Measurements from ENCODE around the gene CELF3.

The CELF3 gene

GRCh38 chr1:151703813-151704212, 12.8 kb downstream of the CELF3 start:
- Histone ChIP-seq H3K27me3 (replicated peaks) (no peaks in the 10 kb centered on the region), H3K36me3 (replicated peaks) (peaks cover 8% of the 10 kb centered on the region), H3K27ac (no peak overlapping the region), H3K4me3 (ENCODE audit: low read depth, low read length) (no peak overlapping the region)
- TF ChIP-seq CTCF (IDR thresholded peaks at IDR 0.05; ENCODE audit: low read depth, low read length, missing control alignments), result no peak
- no peak for DNase-seq
- in situ Hi-C loops (cut with HindIII; ENCODE audit: low pct_ligation_motif_present, low sequenced_read_pairs), result no loop called here

GRCh38 chr1:151702936-151703335, 13.7 kb downstream of the CELF3 start:
- Histone ChIP-seq H3K36me3 (replicated peaks) (peaks cover 8% of the 10 kb centered on the region), H3K4me3 (ENCODE audit: low read depth, low read length) (no peak overlapping the region), H3K27me3 (replicated peaks) (no peaks in the 10 kb centered on the region), H3K27ac (no peak overlapping the region)
- in situ Hi-C loops (cut with HindIII; ENCODE audit: low pct_ligation_motif_present, low sequenced_read_pairs), result no loop called here
- TF ChIP-seq CTCF (IDR thresholded peaks at IDR 0.05; ENCODE audit: low read depth, low read length, missing control alignments), result no peak
- no peak for DNase-seq

- DNase-seq, result no peak
- Histone ChIP-seq H3K4me3 (ENCODE audit: low read depth, low read length) (no peak overlapping the region), H3K36me3 (replicated peaks) (peaks cover 8% of the 10 kb centered on the region), H3K27ac (no peak overlapping the region), H3K27me3 (replicated peaks) (no peaks in the 10 kb centered on the region)
- TF ChIP-seq CTCF (IDR thresholded peaks at IDR 0.05; ENCODE audit: low read depth, low read length, missing control alignments), result no peak
- in situ Hi-C loops (cut with HindIII; ENCODE audit: low pct_ligation_motif_present, low sequenced_read_pairs), result no loop called here
These were observed 15.1 kb downstream of the CELF3 start for GRCh38 chr1:151701515-151701914.

- in situ Hi-C loops (cut with HindIII; ENCODE audit: low pct_ligation_motif_present, low sequenced_read_pairs), result no loop called here
- H3K4me3 ChIP-seq (ENCODE audit: low read depth, low read length), result no peak overlapping the region
- H3K36me3 ChIP-seq (replicated peaks), result peaks cover 7% of the 10 kb centered on the region
- TF ChIP-seq CTCF (IDR thresholded peaks at IDR 0.05; ENCODE audit: low read depth, low read length, missing control alignments), result peak; percentile 82
- H3K27me3 ChIP-seq (replicated peaks), result no peaks in the 10 kb centered on the region
- peak; percentile 22 for DNase-seq
- H3K27ac ChIP-seq, result no peak overlapping the region
These were observed 23.4 kb downstream of the CELF3 start for GRCh38 chr1:151693057-151693651.

- Histone ChIP-seq H3K27me3 (replicated peaks) (no peaks in the 10 kb centered on the region), H3K4me3 (ENCODE audit: low read depth, low read length) (no peak overlapping the region), H3K36me3 (replicated peaks) (peaks cover 7% of the 10 kb centered on the region), H3K27ac (no peak overlapping the region)
- in situ Hi-C loops (cut with HindIII; ENCODE audit: low pct_ligation_motif_present, low sequenced_read_pairs), result no loop called here
- no peak for DNase-seq
- TF ChIP-seq CTCF (IDR thresholded peaks at IDR 0.05; ENCODE audit: low read depth, low read length, missing control alignments), result no peak
These were observed 24.4 kb downstream of the CELF3 start for GRCh38 chr1:151692226-151692625.

GRCh38 chr1:151689494-151689893, 27.1 kb downstream of the CELF3 start:
- no peak overlapping the region for H3K4me3 ChIP-seq (ENCODE audit: low read depth, low read length)
- H3K27me3 ChIP-seq (replicated peaks), result no peaks in the 10 kb centered on the region
- TF ChIP-seq CTCF (IDR thresholded peaks at IDR 0.05; ENCODE audit: low read depth, low read length, missing control alignments), result no peak
- H3K36me3 ChIP-seq (replicated peaks), result peaks cover 7% of the 10 kb centered on the region
- DNase-seq, result no peak
- in situ Hi-C loops (cut with HindIII; ENCODE audit: low pct_ligation_motif_present, low sequenced_read_pairs), result no loop called here
- no peak overlapping the region for H3K27ac ChIP-seq

All from brain microvascular endothelial cell (primary cell).